ENCODE measurements around the gene POF1B.
"Not testable (repeated sequence)": the region's sequence is repeated elsewhere in the genome, so short reads cannot be mapped to it uniquely, and the experiment has no call there.

- TF ChIP-seq EZH2 (IDR thresholded peaks at IDR 0.05; ENCODE audit: insufficient read depth, poor library complexity, severe bottlenecking); EZH2phosphoT487 (IDR thresholded peaks at IDR 0.05; ENCODE audit: insufficient read depth, low read depth): not testable (repeated sequence)
Observed at GRCh38 chrX:85311348-85311747, 68.1 kb downstream of the POF1B start.
